GM23248 (cell line): ENCODE results near the gene GPATCH1.

Experiments used
- EZH2 ChIP-seq: fragments of 200-600 bp; sonication (generic); IDR thresholded peaks from 2 replicates; pipeline ENCODE4 v1.6.1; 2018; ENCODE audit warnings: antibody characterized with exemption, mild to moderate bottlenecking; ENCODE audit not compliant: insufficient read depth, poor library complexity, severe bottlenecking
- EZH2phosphoT487 ChIP-seq: fragments of 200-600 bp; sonication (generic); IDR thresholded peaks from 2 replicates; pipeline ENCODE4 v1.6.1; 2018; ENCODE audit warnings: antibody characterized with exemption, moderate library complexity, mild to moderate bottlenecking, low read depth; ENCODE audit not compliant: insufficient read depth

DNA sequence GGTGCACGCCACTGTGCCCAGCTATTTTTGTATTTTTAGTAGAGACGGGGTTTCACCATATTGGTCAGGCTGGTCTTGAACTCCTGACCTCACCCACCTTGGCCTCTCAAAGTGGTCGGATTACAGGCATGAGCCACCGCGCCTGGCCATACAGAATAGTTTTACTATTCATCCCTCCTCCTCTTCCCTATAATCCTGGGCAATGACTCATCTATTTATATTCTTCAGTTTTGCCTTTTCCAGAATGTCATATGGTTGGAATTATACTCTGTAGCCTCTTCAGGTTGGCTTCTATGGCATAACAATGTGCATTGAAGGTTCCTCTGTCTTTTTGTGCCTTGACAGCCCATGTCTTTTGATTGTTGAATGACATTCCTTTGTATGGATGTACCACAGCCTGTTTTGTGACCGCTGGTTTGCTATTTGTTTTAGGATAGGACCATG lies 91.0 kb downstream of the GPATCH1 start:
- TF ChIP-seq EZH2 (no peak), EZH2phosphoT487 (no peak)
